Measurements from ENCODE around the gene ATR.
A peak's percentile ranks its signal among the peaks of the same experiment; 100 is the strongest.

Gene ATR

GRCh38 chr3:142534543-142534942, 44.0 kb downstream of the ATR start:
- no peak for DNase-seq (ENCODE audit: low read depth, low spot score)
- no peak overlapping the region for H3K27ac ChIP-seq

- H3K27ac ChIP-seq, result no peak overlapping the region
- no peak for DNase-seq (ENCODE audit: low read depth, low spot score)
Observed at GRCh38 chr3:142530296-142530695, 48.2 kb downstream of the ATR start.

GRCh38 chr3:142523921-142524566, 54.5 kb downstream of the ATR start:
- H3K27ac ChIP-seq, result no peak overlapping the region
- DNase-seq (ENCODE audit: low read depth, low spot score), result no peak

GRCh38 chr3:142509079-142509478, 69.5 kb downstream of the ATR start:
- no peak overlapping the region for H3K27ac ChIP-seq
- no peak for DNase-seq (ENCODE audit: low read depth, low spot score)

GRCh38 chr3:142507241-142507640, 71.3 kb downstream of the ATR start:
- DNase-seq (ENCODE audit: low read depth, low spot score), result no peak

GRCh38 chr3:142502187-142502985, 76.1 kb downstream of the ATR start:
- H3K27ac ChIP-seq, result no peak overlapping the region
- no peak for DNase-seq (ENCODE audit: low read depth, low spot score)

More at GRCh38 chr3:142507241-142507640, 71.3 kb downstream of the ATR start:
- H3K27ac ChIP-seq, result no peak overlapping the region

- H3K27ac ChIP-seq, result peak overlapping the region; percentile 17
- DNase-seq (ENCODE audit: low read depth, low spot score), result peak; percentile 29
Observed at GRCh38 chr3:142501004-142501926, 77.3 kb downstream of the ATR start.

- no peak for DNase-seq (ENCODE audit: low read depth, low spot score)
- H3K27ac ChIP-seq, result no peak overlapping the region
Observed at GRCh38 chr3:142500211-142500610, 78.3 kb downstream of the ATR start.

- H3K27ac ChIP-seq, result no peak overlapping the region
- no peak for DNase-seq (ENCODE audit: low read depth, low spot score)
Observed at GRCh38 chr3:142498397-142499180, 79.9 kb downstream of the ATR start.

- DNase-seq (ENCODE audit: low read depth, low spot score), result no peak
- no peak overlapping the region for H3K27ac ChIP-seq
Observed at GRCh38 chr3:142497729-142498128, 80.8 kb downstream of the ATR start.

GRCh38 chr3:142495103-142495502, 83.4 kb downstream of the ATR start:
- H3K27ac ChIP-seq, result no peak overlapping the region
- peak; percentile 5 for DNase-seq (ENCODE audit: low read depth, low spot score)

- no peak overlapping the region for H3K27ac ChIP-seq
- no peak for DNase-seq (ENCODE audit: low read depth, low spot score)
Observed at GRCh38 chr3:142492184-142492583, 86.3 kb downstream of the ATR start.

- no peak overlapping the region for H3K27ac ChIP-seq
- DNase-seq (ENCODE audit: low read depth, low spot score), result peak; percentile 5
Observed at GRCh38 chr3:142489572-142490323, 88.8 kb downstream of the ATR start.

- H3K27ac ChIP-seq, result no peak overlapping the region
- DNase-seq (ENCODE audit: low read depth, low spot score), result no peak
Observed at GRCh38 chr3:142484912-142485435, 93.6 kb downstream of the ATR start.

GRCh38 chr3:142481196-142481595, 97.3 kb downstream of the ATR start:
- H3K27ac ChIP-seq, result no peak overlapping the region
- DNase-seq (ENCODE audit: low read depth, low spot score), result no peak

GRCh38 chr3:142470826-142471225, 107.7 kb downstream of the ATR start:
- no peak overlapping the region for H3K27ac ChIP-seq
- no peak for DNase-seq (ENCODE audit: low read depth, low spot score)

GRCh38 chr3:142468456-142468855, 110.1 kb downstream of the ATR start:
- no peak overlapping the region for H3K27ac ChIP-seq
- no peak for DNase-seq (ENCODE audit: low read depth, low spot score)

- no peak for DNase-seq (ENCODE audit: low read depth, low spot score)
Observed at GRCh38 chr3:142467768-142468167, 110.8 kb downstream of the ATR start.

GRCh38 chr3:142460689-142461088, 117.8 kb downstream of the ATR start:
- no peak for DNase-seq (ENCODE audit: low read depth, low spot score)
- H3K27ac ChIP-seq, result no peak overlapping the region

More at GRCh38 chr3:142467768-142468167, 110.8 kb downstream of the ATR start:
- H3K27ac ChIP-seq, result no peak overlapping the region
